GM12873 (cell line): ENCODE measurements around the gene ACTR5.

Experiments used
- CTCF ChIP-seq: IDR thresholded peaks from 2 replicates; pipeline ENCODE4 v1.5.1; 2012; ENCODE audit warnings: low read depth, mild to moderate bottlenecking, moderate library complexity, low read length, control low read depth; ENCODE audit not compliant: insufficient read depth; ENCODE audit errors: missing control alignments

The ACTR5 gene

GRCh38 chr20:38818113-38819065, 70.1 kb downstream of the ACTR5 start:
- TF ChIP-seq CTCF = no peak
